HG03095 (cell line): ENCODE measurements around the gene PLP1.
"Not testable (repeated sequence)": the region's sequence is repeated elsewhere in the genome, so short reads cannot be mapped to it uniquely, and the experiment has no call there.

Experiments used
- ATAC-seq: cut with Tn5 transposase; IDR thresholded peaks from one replicate; pipeline ENCODE4 v1.9.1; 2021; ENCODE audit warnings: moderate library complexity; ENCODE audit not compliant: unreplicated experiment

The PLP1 gene, protein sequence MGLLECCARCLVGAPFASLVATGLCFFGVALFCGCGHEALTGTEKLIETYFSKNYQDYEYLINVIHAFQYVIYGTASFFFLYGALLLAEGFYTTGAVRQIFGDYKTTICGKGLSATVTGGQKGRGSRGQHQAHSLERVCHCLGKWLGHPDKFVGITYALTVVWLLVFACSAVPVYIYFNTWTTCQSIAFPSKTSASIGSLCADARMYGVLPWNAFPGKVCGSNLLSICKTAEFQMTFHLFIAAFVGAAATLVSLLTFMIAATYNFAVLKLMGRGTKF

DNA sequence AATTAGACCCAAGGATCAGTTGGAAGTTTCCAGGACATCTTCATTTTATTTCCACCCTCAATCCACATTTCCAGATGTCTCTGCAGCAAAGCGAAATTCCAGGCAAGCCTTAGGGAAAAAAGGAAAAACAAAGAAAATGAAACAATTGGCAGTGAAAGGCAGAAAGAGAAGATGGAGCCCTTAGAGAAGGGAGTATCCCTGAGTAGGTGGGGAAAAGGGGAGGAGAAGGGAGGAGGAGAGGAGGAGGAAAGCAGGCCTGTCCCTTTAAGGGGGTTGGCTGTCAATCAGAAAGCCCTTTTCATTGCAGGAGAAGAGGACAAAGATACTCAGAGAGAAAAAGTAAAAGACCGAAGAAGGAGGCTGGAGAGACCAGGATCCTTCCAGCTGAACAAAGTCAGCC, at the start of gene PLP1:
PLP1 (plus strand) TSS at position 295 of the 400 bp plus-strand sequence. CDS start 156 bp downstream, outside the sequence.
- ATAC-seq, result no peak

DNA sequence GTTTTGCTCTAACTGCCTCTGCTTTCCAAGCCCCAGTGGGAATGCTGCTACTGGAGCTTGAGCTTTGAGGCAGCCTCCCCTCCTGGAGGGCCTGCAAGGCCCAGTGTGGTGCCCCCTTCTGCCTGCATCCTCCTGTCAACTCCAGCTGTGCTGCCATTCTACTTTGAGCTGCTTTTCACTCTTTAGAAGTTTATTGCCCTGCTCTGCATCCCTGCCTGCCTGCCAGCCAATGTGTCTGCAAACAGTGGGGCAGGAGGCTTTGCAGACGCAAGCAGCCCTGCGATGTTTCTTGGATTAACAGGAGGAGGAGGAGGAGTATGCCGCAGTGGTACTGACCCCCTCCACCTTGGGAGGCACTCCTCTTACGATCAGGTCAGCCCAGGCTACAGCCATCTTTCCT, 49.5 kb upstream of the PLP1 start:
- ATAC-seq, result no peak

DNA sequence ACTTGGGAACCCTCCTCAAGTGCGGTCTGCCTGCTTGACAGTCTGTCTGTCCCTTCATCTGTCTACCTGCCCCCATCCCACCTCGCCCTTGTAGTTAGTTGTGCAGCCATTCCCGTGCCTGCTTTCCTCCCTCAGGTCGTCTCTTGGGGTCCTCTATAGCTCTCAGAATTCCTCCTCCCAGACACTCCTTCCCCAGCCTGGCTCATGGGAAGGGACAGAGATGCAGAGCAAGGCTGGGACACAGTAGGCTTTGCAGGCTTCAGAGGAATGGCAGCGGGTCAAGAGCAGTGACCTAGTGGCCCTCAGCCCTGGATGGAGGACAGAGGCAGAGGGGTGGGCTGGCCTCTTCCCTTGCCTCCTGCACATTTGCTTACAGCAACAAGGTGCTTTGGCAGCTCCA, 47.6 kb upstream of the PLP1 start:
- no peak for ATAC-seq

DNA sequence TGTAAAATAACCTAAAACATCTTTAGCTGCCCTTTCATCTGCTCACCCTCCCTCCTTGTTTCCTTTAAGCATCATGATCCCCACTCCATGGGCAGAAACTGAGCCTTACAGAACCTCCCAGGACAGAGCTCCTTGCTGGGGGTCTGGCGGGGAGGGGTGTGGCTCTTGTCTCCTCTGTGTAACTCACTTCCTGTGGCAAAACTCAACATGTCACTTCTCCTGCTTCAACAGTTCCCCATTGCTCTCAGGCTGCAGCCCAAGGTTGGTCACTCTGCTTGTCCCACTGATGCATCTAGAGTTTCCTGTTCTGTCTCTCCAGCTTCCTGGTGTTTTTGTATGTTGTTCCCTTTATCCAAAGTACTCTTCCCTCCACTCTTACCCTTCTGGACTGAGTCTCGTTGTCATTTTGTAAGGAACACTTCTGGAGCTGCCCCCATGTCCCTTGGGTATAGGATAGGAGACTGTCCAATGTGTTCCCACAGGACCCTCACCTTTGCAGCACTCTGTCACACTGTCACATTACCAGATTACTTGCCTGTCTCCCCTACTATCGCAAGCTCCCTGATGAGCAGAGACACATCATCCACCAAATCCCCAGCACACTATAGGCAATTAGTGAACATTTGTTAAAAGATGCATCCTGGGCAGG, 46.4 kb upstream of the PLP1 start:
- ATAC-seq, result no peak

DNA sequence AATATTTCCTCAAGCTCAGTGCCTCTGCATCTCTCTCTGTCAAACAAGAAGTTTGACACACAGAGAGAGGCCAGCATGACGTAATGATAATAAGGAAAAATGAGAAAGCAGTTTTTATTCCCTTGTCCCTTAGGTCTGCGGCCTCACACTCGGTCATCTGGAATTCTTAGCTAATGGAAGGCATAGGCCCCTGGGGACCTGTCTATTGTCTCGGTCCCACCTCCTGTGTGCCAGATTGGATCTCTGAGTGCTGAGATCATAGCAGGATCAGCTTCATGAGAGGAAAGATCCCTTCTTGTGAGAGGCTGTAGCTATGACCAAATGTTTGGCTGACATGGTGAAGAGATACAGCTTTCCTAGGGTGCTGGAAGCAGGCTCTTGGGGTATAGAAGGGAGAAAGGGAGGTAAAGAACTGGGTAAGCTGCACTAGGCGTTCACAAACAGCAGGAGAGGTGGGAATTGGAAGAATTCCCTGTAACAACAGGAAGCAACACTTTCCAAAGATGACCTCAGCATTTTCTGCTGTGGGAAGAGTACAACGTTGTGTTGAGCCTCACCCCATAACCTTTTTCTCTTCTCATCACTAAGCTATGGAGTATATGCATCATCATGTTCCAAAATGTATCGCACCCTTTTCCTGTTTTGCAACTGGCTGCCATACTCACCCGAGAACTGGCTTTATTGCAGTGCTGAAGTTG, 45.7 kb upstream of the PLP1 start:
- ATAC-seq, result no peak

DNA sequence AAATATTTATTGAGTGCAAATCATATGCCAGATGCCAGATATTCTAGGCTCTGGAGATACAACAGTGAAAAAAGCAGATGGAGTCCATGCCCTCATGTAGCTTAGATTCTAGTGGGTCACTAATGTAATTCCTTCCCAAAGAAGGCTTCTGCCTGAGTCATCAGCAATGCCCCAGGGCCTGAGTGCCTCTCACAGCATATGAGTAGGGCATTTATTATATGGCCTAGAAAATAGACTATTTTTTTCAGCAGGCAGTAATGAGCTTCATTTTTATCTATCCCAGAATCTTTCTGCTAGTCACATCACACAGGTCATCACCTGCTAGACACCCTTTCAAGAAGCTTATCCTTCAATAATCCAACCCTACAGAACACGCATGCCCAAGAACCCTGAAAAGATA, 43.6 kb upstream of the PLP1 start:
- ATAC-seq, result no peak

DNA sequence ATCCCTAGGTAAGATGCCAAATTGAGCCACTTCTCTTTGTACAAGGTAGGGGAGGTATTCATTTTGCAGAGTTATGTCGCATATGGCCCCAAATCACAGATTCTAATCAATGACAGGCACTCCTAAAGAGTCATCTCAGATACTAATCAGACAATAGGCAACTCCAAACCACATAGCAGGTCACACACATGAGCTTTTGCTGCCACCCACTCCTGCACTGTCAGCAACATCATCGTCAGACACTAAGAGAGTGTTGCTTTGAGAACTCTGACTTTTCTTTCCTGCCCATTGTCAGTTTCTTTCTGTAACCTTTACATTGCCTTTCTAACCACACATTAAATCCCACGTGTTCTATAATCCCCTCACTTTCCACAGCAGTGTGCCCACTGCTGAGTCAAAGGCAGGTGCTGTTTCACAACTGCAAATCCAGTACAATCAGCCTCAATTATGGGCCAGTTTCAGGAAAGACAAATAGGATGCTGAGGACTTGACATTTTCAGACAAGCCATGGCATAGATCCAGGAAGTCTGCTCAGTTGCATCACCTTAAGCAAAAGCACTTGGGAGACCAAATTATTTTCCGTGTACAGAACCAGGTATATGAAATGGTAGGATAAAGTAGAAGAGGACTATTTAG, 42.4 kb upstream of the PLP1 start:
- ATAC-seq, result no peak

DNA sequence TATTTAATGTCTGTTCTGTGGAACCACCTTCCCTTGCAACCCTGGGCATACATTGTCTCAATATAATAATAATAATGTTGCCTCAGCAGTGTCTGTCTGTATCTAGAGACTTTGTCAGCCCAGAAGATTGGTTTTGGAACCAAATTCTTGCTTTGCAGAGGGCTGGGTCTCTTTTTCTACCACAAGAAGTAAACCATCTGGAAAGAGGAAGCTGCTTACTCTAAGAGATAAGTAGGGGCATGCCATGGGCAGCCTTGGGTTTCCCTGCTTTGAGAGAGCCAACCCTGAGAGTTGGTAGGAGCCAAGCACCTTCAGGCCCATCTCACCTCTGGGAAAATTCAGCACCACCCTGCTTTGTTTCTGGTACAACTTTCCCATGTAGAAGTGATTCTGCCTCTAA, 38.9 kb upstream of the PLP1 start:
- ATAC-seq, result no peak

DNA sequence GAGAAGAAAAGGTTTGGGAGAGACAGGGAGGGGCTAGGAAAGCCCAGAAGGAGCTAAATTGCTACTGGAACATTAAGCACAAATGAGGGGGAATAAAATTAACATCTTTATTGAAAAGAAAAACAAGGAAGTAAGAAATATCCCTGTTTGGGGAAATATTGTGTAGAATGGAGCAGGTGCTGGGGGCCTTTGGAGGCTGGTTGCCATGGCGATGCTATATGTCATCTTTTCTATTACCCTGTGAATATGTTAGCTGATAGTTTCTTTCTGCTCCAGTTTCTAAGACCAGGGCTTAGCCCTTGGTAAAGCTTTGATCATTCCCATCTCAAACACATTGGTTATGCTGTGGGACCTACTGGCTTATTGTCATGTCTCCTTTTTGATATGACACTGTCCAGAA, 37.2 kb upstream of the PLP1 start:
- no peak for ATAC-seq

DNA sequence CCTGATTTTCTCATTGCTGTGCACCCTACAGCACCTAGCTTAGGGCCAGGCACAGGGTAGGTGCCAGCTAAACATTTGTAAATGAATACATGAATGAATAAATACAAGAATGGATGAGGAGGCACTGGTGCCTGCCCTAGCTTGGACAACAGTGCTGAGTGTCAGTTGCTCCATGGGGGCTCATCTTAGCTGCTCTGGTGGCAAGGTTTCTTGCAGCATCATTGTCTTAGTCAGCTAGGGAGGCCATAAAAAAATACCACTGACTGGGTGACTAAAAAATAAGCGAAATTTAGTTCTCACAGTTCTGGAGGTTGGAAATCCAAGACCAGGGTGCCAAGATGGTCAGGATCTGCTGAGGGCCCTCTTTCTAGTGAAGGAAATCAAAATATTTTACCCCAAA, 34.8 kb upstream of the PLP1 start:
- ATAC-seq, result no peak

DNA sequence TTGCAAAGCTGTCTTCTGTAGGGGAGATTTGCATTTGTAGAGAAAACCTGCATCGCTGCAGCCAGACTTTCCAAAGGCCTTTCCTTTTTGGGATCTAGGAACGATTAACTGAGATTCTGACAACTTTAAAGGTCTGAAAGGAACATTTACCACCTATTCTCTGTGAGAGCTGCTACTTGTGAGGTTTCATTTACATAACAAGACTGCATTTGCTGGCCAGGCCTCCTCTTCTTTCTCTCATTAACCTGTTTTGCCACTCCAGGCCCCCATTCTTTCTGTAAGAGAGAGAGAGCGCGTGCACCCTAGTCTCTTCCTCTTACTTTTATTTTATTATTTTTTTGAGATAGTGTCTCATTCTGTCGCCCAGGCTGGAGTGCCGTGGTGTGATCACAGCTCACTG, 34.3 kb upstream of the PLP1 start:
- no peak for ATAC-seq

DNA sequence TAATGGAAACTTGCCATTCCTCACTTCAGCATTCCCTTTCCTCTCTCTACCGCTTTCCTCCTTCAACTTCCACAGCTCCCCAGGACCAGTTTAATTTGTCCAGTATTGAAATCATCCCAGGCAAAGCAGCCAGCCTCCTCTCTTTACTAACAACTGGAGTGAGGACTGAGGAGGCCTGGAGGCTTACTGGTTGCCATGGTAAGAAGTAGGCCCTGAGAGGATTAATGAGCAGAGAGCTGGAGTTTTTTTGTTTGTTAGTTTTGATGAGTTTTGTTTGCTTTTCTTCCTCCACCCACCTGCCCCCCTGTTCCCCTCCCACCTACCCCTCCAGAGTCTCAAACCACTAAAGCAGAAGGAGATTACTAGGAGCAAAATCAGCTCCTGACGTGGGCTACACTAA, 29.5 kb upstream of the PLP1 start:
- ATAC-seq, result no peak

DNA sequence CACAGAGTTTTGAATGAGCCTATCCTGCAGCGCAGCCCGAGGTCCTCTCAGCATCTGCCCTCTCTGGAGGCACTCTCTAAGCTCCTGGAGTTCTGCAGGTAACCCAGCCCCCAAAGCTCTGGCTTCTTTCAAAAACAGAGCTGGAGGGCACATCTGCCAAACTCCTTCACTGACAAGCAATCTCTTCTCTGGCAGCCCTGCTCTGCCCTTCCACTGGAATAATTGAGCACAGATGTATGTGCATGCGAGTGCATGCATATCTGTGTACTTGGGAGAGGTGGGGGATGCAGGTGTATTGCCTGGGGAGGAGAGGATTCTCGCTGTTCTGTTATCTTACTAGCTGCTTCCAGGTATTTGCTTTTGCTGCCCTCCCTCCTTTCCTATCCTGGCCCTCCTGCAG, 22.2 kb upstream of the PLP1 start:
- ATAC-seq, result no peak

DNA sequence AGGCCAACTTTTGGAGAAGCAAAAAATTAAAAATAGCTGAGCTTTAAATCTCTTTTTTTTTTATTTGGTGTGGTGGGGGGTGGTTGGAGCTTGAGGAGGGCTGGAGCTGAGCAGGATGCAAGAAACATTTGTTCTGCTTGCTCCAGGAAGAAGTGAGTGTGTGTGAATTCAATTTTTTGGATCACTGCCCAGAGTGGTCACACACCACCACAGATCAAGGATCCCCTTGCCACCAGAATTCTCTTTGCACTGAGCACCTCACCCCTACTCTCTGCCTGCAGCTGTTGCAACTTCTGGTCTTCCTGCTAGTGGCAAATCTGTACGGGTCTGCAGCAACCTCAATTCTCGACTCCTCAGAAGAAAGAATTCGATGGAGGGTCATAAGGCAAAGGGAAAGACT, 19.9 kb upstream of the PLP1 start:
- no peak for ATAC-seq

DNA sequence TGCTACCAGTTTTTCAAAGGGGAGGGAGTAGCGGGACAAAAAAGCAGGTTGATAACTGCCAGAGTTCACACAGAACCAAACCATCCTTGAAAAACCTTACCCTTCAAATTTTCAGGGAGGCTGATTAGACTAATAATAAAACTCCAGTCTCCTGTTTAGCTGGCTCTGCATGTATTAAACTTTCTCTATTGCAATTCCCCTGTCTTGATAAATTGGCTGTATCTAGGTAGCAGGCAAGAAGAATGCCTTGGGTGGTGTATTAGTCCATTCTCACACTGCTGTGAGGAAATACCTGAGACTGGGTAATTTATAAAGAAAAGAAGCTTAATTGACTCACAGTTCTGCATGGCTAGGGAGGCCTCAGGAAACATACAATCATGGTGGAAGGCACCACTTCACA, 18.1 kb upstream of the PLP1 start:
- no peak for ATAC-seq

DNA sequence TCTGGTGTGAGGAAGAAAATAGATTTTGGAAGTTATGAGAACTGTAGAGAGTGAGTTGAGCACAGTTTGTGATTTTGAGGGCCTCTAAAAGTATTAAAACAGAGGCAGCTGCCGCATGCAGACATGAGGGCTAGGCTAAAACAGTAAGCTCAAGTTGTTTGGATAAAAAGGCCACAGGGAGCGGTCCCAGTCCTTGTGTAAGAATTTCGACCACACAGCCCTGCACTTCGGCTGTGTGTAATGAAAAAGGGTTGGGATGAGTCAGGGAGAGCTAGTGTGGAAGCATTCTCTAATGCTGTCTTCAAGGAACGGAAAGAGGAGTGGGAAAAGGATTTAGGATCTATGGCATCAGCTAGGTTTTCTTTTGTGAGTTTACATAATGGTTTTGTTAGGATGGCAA, 13.1 kb upstream of the PLP1 start:
- ATAC-seq, result not testable (repeated sequence)

DNA sequence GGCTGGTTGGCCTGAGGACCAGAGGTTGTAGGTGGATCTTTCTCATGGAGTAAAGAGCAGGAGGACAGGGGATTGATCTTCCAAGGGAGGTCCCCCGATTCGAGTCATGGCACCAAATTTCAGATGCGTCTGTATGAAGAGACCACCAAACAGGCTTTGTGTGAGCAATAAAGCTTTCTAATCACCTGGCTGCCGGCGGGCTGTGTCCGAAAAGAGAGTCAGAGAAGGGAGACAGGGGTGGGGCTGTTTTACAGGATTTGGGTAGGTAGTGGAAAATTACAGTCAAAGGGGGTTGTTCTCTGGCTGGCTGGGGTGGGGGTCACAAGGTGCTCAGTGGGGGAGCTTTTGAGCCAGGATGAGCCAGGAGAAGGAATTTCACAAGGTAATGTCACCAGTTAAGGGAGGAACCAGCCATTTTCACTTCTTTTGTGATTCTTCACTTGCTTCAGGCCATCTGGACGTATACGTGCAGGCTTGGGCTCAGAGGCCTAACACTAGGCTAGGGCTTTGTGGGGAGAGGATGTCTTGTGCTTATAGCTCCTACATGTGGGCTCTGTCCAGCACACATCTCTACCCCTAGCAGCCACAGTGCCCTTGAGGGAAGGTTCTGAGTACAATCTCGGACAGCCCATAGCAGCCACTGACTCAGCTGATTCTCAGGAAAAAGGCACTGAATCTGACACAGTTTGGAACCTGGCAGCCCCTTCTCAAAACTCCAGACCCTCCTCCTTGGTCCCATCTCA, 9.7 kb upstream of the PLP1 start:
- ATAC-seq, result not testable (repeated sequence)

DNA sequence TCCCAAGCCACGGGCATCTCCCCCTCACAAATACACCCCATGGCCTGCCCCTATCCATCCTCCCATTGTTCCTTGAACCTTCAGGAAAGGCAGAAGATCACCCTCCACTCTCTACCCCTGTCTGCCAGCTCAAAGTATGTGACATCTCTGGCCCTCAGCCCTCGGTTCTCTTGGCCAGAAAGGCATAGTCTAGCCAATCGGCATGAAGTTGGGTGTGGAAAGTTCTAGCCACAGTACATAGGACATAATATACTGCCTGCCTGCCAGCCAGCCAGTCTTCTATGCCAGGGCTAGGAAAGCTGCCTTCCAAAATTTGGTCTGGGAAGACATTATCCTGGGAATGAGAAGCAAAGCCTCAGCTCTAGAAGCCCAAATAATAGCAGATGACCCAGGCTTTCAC, 3.2 kb upstream of the PLP1 start:
- ATAC-seq, result no peak

DNA sequence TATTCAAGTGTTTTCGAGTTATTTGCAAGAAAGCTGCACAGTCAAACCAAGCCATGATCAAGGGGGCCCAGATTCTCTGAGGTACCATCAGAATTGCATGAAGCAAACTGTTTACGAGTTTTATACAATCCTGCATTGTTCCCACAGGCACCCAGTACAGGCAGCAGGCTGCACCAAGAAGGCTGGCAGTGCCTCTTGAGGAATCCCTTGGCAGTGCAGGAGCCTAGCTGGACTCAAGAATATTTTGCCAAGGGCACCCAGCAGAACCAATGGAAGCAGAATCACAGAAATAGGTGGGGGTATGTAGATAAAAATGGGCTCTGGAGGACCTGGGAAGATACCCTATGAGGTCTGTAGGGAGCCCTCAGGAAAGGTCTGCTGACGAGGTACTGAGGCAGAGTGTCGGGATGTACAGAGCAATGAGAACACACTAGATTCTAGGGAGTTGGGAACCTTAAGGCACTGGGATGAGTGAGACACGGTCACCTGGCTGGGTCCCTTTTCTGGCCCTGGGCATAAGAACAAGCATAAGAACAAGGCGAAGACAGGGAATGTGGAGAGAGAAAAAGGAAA, 2.5 kb upstream of the PLP1 start:
- ATAC-seq, result no peak

DNA sequence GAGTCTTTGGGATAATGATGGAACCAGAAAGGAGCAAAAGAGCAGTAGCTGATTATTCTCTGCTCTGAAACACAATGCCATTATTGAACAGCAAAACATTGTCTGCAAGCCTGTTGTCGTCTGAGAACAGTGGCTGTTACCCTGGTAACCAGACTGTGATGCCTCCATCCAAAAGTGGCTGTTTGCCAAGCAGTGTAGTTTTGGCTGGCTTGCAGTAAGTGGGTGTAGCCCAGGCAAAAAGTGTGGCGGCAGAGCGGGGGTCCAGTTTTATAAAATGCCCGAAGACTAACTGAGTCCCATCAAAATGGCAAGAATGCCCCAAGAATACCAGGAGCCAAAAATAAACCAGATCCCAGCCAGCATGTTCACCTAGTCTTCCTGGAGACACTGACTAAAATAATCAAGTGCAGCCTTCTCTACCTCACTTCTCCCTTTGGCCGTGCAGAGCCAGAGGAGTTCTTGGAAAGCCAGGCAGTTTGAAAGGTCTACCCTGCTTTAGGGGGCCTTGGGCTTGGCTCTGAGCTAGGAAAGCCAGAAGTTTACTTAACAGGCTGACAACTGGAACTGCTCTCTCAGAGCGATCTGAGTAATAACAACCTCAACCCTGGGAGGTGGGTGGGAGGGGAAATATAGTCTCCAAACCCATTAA, 2.6 kb downstream of the PLP1 start:
- ATAC-seq, result no peak
